ENCODE data around the gene NRGN.
A peak's percentile ranks its signal among the peaks of the same experiment; 100 is the strongest.

Gene NRGN

GRCh38 chr11:124788521-124788920 is 48.8 kb downstream of the NRGN start:
- no peak for DNase-seq (ENCODE audit: low read depth, low spot score)

DNA sequence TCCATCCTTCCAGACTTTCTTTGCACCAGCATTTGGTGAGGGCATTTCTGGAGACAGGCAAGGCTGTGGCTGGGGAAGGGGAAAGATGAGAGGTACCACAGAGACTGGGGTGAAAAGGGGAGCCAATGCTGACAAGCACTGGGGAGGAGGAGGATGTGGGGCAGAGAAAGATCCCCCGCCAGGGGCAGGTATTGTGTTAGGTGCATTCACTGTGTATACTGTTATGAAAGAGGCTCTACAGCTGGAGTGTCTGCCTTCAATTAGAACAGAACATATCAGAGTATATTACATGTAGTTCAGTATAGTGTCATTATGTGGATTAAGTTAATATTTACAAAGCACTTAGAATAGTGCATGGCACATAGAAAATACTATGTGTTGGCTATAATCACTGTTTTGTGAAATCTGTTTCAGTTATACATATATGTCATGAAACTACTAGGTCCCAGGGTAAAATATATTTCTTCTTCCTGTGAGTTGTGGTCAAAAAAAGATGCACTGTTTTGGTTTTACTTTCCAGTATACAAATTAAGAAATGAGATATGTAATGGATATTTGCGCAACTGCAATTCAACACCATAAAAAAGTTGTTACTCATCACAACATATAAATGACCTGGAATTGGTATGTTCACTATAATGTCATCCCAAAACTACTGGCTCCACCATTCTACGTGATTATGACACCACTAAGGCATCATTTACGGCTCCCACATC is 52.0 kb downstream of the NRGN start:
- DNase-seq (ENCODE audit: low read depth, low spot score), result no peak

GRCh38 chr11:124793466-124794278 is 53.9 kb downstream of the NRGN start:
- DNase-seq (ENCODE audit: low read depth, low spot score), result peak; percentile 14

DNA sequence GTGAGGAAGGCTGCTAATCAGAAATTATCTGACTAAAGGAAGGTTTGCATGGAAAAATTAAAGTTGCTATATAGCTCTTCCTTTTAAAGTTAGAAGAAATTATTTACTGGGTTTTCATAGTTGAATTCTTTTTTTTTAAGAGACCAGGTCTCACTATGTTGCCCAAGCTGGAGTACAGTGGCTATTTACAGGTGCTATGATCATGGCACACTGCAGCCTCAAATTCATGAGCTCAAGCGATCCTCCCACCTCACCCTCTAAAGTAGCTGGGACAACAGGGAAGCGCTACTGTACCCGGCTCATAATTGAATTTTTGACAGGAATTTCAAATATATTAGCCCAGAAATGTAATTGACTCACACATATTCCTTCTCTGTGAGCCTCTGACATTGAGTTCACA is 56.6 kb downstream of the NRGN start:
- DNase-seq (ENCODE audit: low read depth, low spot score), result no peak

Data from ELF-1 (cell line).